Fibroblast of skin of back (primary cell): ENCODE results near the gene CCR3. TPM values are rescaled to one million over a fixed set of nuclear protein-coding genes. Genes with fewer than 3 reads are reported as not detected.
"Not testable (repeated sequence)": the region's sequence is repeated elsewhere in the genome, so short reads cannot be mapped to it uniquely, and the experiment has no call there.

Experiments
- DNase-seq: peaks from one replicate; pipeline ENCODE4 v3.0.0-alpha.2; 2013
- polyA plus RNA-seq, 2 experiments: library from polyadenylated mRNA; unstranded; fragments of 120-200 nt; gene quantifications; one replicate each; pipeline ENCODE4 v1.2.1, GENCODE V29; 2013; ENCODE audit not compliant: insufficient read length in 2 of 2

Gene CCR3
- polyA plus RNA-seq (2013, experiment 1 of 2; ENCODE audit: insufficient read length): not detected
- not detected for polyA plus RNA-seq (2013, experiment 2 of 2; ENCODE audit: insufficient read length)

- no peak for DNase-seq
Observed at GRCh38 chr3:46242120-46242519, at the start of gene CCR3. Gene CCR3 (plus strand): TSS chr3:46242460. CDS start chr3:46265159, 22,699 bp downstream.

GRCh38 chr3:46192939-46193338 lies 49.3 kb upstream of the CCR3 start:
- no peak for DNase-seq

- DNase-seq: no peak
Observed at GRCh38 chr3:46193436-46193835, 48.8 kb upstream of the CCR3 start.

GRCh38 chr3:46194868-46195553 lies 47.2 kb upstream of the CCR3 start:
- DNase-seq: no peak

DNA sequence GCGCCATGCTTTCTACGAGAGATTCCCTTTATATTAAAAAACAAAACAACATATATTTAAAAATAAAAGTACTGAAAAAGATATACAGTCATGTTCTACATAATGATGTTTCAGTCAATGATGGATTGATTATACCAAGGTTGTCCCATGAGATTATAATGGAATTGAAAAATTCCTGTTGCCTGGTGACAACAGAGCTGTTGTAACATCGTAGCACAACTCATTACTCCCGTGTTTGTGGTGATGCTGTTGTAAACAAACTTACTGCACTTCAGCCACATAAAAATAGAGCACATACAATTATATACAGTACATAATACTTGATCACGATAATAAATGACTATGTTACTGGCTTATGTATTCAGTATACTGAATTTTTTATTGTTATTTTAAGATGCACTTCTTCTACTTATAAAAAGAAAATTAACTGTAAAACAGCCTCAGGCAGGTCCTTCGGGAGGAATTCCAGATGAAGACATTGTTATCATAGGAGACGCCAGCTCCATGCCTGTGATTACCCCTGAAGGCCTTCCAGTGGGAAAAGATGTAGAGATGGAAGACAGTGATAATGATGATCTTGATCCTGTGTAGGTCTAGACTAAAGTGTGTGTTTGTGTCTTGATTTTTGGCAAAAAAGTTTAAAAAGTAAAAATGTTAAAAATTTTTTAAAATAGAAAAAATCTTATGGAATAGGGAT lies 45.9 kb upstream of the CCR3 start:
- no peak for DNase-seq

DNA sequence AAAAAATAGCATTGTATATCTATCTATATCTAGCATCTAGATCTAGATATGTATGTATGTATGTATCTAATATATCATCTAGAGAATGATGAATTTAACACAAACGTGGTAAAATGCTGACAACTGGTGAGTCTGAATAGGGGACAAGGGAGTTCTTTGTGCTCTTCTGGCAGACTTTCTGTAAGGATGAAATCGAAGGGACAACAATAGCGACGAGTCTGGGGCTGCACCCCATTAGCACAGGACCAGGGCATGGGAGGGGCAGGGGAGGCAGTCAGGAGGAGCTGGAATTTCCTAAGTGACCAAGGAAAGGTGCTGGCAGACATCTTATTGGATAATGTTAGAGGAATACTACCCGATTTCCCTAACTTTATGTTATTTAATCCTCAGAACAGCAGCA lies 42.0 kb upstream of the CCR3 start:
- DNase-seq: no peak

GRCh38 chr3:46200790-46201189 lies 41.5 kb upstream of the CCR3 start:
- no peak for DNase-seq

DNA sequence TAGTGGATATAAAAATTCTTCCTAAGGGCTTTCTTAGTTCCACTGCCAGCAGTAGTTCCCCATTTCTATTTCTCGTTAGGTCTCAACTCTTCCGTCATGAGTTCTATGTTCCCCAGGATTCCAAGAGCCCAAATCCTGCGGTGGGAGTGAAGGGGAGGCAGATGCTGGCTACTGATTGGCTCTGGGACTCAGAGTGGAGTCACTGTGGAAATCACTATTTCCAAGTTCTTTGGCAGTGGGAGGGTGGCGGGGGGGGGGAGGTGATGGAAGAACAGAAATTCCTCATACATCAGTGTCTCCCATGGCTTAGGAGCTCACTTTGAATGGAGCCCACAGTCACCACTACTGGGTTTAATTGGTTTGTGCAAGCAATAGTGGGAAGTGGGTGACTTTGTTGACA lies 39.7 kb upstream of the CCR3 start:
- DNase-seq: no peak

- no peak for DNase-seq
Observed at GRCh38 chr3:46203681-46204080, 38.6 kb upstream of the CCR3 start.

DNA sequence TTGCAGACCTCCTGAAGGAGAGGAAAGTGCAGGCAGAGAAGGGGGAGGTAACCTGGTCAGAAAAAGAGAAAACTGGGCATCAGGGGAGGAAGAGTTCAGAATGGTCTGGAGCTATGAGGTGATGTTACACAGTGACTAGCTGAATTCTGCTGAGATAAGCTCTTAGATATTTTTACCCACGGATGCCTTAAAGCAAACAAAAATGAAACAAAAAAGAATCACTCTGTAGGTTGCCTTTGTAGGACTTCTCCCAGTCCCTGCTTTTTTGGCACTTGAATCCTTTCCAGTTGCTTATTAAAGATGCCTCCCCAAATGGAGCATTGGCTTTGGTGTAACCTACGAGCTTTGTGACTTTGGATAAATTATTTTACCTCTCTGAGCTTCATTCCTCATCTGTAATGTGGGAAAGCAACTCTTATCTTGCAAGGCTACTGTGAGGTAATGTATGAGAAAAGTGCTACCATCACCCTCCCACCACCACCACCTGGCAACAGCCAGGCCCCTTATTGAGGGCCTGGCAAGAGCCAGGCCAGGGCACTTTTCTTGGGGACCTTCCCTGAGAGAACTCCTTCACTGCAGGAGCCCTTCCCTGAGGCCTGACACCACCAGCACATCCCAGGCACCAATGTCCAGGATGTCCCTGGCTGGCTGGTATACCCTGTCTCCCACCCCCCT lies 36.8 kb upstream of the CCR3 start:
- no peak for DNase-seq

DNA sequence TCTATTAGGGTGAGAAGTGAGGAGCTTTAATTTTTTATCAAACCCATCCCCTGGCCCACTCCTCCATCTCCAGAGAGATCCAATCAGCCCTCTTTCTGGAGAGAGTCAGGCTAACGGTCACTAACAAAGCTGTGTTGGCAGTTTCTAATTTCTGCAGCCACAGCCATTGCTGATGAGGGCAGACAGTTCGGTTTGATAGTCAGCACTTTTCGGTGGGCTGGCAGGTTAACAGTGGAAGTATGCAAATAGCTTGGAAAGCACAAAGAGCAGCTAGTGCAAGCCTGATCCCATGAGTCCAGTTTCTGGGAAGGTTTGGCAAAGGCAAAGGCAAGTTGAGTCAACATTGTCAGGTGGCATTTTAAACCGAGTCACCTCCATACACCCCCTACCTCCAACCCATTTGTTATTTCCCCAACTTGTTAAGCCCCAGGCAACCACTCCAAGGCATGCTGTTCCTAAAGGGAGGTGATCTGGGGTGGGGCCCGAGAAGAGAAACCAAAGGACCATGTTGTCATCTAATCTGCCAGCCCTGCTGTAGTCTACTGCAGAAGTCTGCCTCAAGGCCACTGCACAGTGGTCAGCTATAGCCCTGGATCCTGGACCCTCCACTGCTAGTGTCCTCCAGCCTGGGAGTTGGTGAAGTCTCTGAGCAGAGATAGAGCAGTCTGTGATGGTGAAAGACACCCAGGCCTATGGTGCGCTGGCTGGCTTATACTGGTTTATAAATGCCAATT lies 35.8 kb upstream of the CCR3 start:
- no peak for DNase-seq

- not testable (repeated sequence) for DNase-seq
Observed at GRCh38 chr3:46207514-46207913, 34.7 kb upstream of the CCR3 start.

- DNase-seq: peak; percentile 15
Observed at GRCh38 chr3:46208167-46208704, 34.0 kb upstream of the CCR3 start, which contains the start of gene CCR1. Gene CCR1 (minus strand): TSS chr3:46208313. CDS start chr3:46204313, 4,000 bp downstream.

- DNase-seq: no peak
Observed at GRCh38 chr3:46209053-46209452, 33.2 kb upstream of the CCR3 start.

- no peak for DNase-seq
Observed at GRCh38 chr3:46209746-46210470, 32.4 kb upstream of the CCR3 start.

GRCh38 chr3:46212101-46212500 lies 30.2 kb upstream of the CCR3 start:
- no peak for DNase-seq

DNA sequence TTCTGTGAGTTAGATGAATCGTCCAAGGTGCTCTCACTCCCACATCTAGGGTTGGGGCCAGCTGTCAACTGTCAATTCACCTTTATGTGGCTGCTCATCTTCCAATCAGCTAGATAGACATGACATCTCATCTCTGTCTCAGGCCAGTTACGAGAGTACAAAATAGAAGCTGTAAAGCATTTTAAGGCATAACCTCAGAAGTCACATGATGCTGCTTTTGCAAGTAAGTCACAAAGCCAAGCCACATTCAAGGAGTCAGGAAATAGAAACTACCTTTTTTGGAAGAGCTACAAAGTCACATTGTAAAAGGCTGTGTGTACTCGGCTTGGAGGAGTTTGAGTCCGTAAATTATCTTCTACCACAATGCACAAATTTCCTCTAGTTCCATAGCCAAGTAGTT lies 29.1 kb upstream of the CCR3 start:
- DNase-seq: no peak

- no peak for DNase-seq
Observed at GRCh38 chr3:46214751-46215352, 27.4 kb upstream of the CCR3 start.

GRCh38 chr3:46215810-46216414 lies 26.3 kb upstream of the CCR3 start:
- DNase-seq: peak; percentile 54

- DNase-seq: no peak
Observed at GRCh38 chr3:46218196-46218709, 24.0 kb upstream of the CCR3 start.

DNA sequence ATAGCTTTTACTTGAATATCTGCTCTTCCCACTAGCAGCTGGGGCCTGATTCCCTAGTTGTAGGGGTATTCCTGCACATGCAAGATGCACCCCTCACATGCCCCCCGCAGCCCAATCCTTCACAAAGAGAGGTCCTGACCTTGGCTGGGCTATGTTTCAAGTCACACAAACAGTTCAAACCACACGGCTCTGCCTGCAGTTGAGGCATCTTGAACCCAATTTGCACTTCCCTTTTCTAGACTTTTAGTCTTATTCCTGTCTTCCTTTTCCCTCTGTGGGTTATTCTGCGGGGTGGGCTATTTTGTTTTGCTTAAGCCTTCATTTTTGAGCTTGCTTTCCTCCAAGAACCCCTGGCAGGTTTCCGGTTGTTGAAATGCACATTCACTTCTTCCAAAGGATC lies 20.9 kb upstream of the CCR3 start:
- no peak for DNase-seq
